Inflammatory macrophage treated with lipopolysaccharide for 1 hour (primary cell): ENCODE data around the gene HOXD10.

Experiments
- DNase-seq, 2 donors: peaks; one replicate each; pipeline ENCODE4 v3.0.0-alpha.2; 2020 to 2022

The HOXD10 gene

DNA sequence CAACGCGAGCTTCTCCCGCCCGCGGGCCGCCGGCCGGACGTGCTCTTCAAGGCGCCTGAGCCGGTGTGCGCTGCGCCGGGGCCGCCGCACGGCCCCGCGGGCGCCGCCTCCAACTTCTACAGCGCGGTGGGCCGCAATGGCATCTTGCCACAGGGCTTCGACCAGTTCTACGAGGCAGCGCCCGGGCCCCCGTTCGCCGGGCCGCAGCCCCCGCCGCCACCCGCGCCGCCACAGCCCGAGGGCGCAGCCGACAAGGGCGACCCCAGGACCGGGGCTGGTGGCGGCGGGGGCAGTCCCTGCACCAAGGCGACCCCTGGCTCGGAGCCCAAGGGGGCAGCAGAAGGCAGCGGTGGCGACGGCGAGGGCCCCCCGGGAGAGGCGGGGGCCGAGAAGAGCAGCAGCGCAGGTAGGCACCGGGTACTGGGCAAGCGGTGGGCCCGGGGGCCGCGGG is 8.8 kb upstream of the HOXD10 start:
- DNase-seq, result no peak

DNA sequence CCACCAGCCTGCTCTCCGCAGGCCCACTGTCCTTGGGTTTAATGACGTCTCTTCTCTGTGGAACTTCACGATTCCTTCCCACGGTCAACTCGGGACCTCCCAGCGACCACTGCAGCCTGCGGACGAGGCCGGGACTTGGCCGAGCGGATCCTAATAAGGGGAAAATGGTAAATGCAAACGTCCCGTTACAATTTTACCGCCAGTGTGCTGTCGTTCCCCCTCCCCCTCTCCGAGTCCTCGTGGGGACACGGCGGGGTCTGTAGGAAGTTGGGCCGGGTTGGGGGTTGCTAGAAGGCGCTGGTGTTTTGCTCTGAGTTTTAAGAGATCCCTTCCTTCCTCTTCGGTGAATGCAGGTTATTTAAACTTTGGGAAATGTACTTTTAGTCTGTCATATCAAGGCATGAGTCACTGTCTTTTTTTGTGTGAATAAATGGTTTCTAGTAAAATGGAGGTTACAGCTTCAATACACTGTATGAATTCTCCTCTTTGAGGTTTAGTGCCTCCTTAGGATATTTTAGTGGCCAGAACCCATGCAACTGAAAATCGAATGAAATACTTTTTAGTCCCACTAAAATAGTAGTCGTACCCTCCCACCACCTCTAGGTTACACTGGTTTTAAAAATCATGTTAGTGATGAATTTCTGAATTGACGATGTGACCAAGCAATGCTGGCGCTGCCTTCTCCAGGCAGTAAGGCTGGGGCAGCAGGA is 7.2 kb upstream of the HOXD10 start:
- DNase-seq, result no peak

DNA sequence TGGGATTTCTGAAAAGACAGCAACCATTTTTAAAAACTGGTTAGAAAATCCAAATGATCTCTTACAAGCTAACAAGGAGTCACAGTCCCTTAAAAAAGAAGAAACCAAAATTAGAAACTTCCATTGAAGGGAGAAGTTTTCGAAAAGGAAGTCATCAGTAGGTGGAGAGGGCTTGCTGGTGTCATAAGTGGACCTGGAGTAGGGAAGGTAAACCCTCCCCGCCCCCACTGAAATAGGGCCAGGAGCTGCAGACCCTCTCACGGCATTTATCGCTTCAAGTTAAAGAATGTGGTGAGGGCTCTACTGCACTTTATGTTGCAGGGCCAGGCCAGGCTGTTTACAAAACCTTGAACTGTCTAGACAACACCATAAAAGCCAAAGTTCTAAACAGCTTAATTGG is 6.6 kb upstream of the HOXD10 start:
- no peak for DNase-seq

DNA sequence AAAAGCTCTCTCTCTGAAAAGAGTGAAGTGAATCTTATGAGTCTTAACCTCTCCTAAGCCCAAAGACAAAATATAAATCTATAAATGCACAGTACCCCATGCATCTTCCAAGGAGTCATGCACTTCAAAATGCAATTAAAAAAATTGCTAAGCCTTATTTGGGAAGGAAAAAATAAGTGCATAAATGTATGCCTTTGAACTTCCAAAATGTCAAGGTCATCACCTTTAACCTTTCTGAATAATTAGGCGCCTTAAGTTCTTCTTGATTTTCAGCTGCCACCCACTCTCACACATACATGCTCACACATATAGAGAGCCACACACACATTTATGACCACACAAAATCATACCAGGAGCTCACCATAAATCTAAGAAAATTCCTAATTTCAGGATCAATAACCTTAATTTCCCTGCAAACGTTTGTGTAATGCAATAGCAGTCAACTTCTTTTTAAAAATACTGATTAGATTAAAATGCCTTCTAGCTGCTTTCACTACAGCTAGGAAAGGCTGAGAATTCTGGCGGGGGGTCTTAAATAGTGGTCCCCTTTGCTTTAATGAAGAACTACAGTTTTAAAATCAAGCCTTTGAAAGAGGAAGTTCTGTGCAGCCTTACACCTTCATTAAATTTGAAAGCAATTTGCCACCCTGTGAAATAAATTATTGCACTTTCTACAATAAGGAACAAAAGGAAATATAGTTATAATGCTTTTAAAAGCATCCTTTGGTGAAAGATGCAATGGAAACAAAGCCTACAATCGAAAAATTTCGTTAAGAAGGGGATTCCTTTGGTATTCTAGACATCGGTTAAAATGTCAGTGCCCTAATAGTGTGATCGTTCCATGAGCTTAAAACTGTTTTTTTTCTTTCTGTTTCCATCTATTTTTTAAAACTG is 5.9 kb upstream of the HOXD10 start:
- no peak for DNase-seq

- DNase-seq, result peak in 1 of 2 donors; percentile 22
Observed at GRCh38 chr2:176111309-176111663, 5.3 kb upstream of the HOXD10 start.

DNA sequence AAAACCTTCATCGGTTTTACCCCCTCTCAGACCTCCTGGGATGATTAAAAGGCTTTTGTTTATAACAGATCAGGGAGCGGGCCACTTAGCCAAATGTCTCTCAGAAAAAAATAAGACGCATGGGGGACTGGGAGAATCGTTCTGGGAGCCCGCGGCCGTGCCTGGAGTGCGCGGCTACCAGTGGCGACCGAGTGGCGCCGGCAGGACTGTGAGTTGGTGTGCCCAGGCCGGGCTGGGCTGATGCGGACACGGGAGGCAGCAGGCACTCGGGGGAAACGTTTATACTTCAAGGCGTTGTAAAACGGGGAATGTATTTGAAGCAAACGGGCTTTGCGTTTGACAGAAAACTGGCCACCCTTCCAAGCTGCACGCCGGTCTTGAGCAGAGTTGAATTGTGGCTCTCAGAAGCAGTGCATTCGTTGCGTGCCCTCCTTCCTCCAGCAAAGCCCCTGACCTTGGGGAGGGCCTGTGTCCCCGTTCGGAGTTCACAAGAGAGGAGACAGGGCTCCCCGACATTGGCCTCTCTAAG is 4.7 kb upstream of the HOXD10 start:
- DNase-seq, result no peak

DNA sequence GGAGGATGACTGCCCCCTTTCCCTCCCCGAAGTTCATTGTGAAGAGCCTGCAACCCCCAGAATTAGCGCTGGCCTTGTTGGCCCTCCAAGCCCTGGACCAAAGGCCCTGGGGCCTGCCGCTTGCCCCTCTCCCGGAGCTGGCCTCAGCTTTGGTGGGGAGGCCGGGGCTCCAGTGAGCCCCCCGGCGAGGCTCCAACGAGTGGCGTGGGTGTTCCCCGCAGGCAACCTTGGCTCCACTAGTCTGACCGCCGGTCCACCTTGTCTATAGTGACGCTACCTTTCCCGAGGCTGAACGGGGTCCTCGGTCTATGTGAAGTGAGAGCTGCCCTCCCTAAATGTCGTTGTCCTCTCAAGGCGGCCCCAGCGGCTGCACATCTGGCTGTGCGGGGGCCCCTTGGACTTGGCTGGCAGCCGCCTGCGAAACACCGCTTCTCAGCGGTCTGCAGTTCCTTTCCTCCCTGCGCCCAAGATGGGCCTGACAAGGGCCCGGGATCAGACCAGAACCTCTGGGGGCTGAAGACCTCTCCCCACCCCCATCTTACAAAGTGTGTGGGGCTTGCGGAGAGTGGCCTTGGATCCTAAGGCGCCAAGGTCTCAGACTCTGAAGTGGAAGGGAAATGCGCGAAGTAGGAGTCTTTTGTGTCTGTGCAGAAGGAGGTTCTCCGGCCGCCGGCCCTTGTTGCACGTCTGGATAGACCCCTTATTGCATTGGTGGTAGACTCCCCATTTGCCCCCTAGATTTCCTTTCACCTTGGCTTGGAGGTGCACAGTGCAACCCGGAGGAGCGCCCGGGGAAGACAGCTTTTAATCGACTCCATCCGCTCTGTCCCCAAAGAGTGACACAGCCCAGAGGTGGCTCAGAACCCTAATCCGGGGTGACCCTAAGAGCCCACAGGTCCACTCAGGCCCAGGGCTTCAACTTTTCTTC is 3.9 kb upstream of the HOXD10 start:
- no peak for DNase-seq

GRCh38 chr2:176114120-176114929 is 2.3 kb upstream of the HOXD10 start:
- no peak for DNase-seq

DNA sequence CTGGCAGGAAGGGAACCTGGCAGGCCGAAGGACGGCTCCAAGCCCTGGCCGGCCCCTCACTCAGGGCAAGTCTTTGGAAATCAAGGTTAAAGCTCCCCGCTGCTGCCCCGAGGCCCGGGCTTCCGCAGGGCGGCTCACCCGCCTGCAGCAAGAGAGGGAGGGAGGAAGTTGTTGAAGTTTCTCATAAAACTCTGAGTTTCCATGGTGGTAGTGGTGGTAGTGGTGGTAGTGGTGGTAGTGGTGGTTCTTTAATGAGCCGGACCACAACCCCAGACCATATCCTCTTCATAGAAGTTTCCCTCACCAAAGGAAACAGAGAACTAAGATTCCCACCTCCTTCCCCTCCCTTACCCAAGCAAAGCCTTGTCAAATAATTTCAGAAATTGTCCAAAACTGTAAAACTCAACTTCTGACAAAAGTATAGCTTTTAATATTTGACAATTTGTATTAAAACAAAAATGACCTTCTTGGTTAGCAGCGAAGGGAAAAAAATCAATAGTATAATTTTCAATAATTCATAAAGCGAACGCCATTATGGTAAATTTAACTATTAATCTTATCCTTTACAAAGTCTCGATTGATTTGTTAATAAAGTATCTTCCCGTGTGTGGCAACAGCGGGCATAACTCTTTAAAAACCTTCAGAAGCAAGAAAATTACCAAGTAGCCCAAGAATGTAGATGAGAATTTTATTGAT is 1.5 kb upstream of the HOXD10 start:
- no peak for DNase-seq

DNA sequence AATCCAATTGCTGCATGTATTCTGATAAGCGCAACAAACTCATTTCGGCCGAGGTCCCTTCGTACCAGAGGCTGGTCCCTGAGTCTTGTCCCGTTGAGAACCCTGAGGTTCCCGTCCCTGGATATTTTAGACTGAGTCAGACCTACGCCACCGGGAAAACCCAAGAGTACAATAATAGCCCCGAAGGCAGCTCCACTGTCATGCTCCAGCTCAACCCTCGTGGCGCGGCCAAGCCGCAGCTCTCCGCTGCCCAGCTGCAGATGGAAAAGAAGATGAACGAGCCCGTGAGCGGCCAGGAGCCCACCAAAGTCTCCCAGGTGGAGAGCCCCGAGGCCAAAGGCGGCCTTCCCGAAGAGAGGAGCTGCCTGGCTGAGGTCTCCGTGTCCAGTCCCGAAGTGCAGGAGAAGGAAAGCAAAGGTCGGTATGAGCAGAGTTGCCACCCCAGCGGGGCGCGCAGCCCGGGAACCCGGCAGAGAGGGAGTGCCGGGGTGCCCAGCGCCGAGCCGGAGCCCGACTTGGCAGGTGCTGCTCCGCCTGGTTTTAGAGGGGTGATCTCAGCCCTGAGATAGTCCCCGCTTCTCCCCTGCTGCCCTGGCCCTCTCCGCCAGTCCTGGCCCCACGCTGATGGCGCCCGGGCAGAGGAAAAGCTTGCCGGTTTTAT is 714 bp downstream of the HOXD10 start:
- no peak for DNase-seq

GRCh38 chr2:176117823-176118371 is 1.3 kb downstream of the HOXD10 start:
- DNase-seq, result no peak

DNA sequence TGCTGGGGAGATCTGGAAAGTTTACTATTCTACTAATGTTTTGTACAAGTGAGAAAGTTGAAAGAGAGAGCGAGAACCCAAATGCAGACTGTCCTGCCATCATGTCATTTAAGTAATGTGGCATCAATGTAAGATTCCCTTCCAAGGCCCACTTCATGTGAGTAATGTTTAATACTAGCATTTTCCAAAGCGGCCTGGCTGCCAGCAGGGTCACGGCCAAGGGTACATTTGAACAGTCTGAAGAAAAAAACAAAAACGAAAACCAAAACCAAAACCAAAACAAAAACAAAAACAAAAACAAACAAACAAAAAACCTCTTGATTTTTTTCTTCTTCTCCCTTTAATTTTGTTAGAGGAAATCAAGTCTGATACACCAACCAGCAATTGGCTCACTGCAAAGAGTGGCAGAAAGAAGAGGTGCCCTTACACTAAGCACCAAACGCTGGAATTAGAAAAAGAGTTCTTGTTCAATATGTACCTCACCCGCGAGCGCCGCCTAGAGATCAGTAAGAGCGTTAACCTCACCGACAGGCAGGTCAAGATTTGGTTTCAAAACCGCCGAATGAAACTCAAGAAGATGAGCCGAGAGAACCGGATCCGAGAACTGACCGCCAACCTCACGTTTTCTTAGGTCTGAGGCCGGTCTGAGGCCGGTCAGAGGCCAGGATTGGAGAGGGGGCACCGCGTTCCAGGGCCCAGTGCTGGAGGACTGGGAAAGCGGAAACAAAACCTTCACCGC is 2.2 kb downstream of the HOXD10 start:
- no peak for DNase-seq

GRCh38 chr2:176120364-176121189 is 4.0 kb downstream of the HOXD10 start:
- no peak for DNase-seq

- no peak for DNase-seq
Observed at GRCh38 chr2:176121190-176122051, 4.8 kb downstream of the HOXD10 start.

DNA sequence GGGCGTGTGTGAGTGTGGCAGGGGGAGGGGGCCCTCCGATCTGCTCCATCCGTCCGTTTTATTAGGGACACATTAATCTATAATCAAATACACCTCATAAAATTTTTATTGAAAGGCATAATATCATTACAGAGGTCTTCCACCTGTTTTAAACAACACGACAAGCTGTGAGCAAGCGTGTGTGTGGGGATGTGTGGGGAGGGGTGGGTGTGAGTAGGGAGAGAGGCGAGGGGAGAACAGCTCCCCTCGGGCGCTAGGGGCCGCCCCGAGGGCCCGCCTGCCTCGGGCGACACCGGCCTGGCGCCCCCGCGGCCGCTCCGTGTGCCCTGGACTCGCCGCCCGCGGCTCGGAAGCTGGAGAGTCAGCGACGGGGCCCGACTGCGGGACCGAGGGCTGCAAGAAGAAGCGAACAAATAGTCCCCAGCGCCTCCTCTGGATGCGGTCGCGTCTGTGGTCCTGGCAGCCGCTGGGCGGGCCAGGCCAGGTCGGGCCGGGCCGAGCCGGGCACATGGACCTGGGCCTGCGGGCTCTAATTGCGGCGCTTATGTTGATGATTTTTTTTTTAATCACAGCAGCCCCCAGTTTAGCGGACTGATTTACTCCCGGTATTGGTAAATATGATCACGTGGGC is 5.6 kb downstream of the HOXD10 start:
- DNase-seq, result no peak

GRCh38 chr2:176122683-176123410 is 6.3 kb downstream of the HOXD10 start, which contains the start of gene HOXD9:
HOXD9 (plus strand) TSS chr2:176122719; CDS start chr2:176122769, 50 bp downstream.
- DNase-seq, result no peak
